Nephron progenitor cell (in vitro differentiated cells): ENCODE measurements around the gene NFKB1.
"Not testable (repeated sequence)": the region's sequence is repeated elsewhere in the genome, so short reads cannot be mapped to it uniquely, and the experiment has no call there.

Experiments
- DNase-seq: peaks from one replicate; pipeline ENCODE4 v3.0.0; 2021
- H3K27ac Mint-ChIP-seq: 2 replicates; pipeline ENCODE4 v1.8.0; 2021; ENCODE audit warnings: mild to moderate bottlenecking, moderate library complexity, mixed read lengths
- H3K27me3 Mint-ChIP-seq: 2 replicates; pipeline ENCODE4 v1.8.0; 2021; ENCODE audit warnings: mild to moderate bottlenecking, low read depth, mixed read lengths; ENCODE audit not compliant: poor library complexity
- H3K36me3 Mint-ChIP-seq: 2 replicates; pipeline ENCODE4 v1.8.0; 2021; ENCODE audit warnings: low read depth, mixed read lengths
- H3K4me1 Mint-ChIP-seq: 2 replicates; pipeline ENCODE4 v1.8.0; 2021; ENCODE audit warnings: mixed read lengths
- H3K4me3 Mint-ChIP-seq: 2 replicates; pipeline ENCODE4 v1.8.0; 2021; ENCODE audit warnings: mild to moderate bottlenecking, moderate library complexity, mixed read lengths
- H3K9me3 Mint-ChIP-seq: 2 replicates; pipeline ENCODE4 v1.8.0; 2021; ENCODE audit warnings: mild to moderate bottlenecking, moderate library complexity, mixed read lengths
- TF ChIP-seq, protein P1 (sequence below): fragments of 200-600 bp; sonication (generic); IDR thresholded peaks from 2 replicates; pipeline ENCODE4 v1.5.0; 2021; ENCODE audit warnings: antibody characterized with exemption

NFKB1 gene

DNA sequence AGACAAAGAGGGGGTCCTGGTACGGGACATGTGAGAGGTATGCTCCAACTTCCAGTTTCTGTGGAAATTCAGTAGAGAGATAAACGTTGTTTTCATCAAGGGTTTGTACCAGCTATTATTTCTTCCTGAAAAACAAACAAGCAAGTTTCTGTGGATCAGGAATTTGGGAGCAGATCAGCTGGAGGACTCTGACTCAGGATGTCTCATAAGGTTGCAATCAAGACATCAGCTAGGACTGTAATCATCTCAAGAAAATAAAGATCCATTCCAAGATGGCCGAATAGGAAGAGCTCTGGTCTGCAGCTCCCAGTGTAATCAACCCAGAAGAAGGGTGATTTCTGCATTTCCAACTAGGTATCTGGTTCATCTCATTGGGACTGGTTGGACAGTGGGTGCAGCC is 23.5 kb upstream of the NFKB1 start:
- TF ChIP-seq, protein P1, sequence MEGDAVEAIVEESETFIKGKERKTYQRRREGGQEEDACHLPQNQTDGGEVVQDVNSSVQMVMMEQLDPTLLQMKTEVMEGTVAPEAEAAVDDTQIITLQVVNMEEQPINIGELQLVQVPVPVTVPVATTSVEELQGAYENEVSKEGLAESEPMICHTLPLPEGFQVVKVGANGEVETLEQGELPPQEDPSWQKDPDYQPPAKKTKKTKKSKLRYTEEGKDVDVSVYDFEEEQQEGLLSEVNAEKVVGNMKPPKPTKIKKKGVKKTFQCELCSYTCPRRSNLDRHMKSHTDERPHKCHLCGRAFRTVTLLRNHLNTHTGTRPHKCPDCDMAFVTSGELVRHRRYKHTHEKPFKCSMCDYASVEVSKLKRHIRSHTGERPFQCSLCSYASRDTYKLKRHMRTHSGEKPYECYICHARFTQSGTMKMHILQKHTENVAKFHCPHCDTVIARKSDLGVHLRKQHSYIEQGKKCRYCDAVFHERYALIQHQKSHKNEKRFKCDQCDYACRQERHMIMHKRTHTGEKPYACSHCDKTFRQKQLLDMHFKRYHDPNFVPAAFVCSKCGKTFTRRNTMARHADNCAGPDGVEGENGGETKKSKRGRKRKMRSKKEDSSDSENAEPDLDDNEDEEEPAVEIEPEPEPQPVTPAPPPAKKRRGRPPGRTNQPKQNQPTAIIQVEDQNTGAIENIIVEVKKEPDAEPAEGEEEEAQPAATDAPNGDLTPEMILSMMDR: no peak
- no peak overlapping the region for H3K27ac Mint-ChIP-seq
- H3K4me3 Mint-ChIP-seq: no peak overlapping the region
- DNase-seq: no peak
- H3K36me3 Mint-ChIP-seq: no peaks in the 10 kb centered on the region
- peaks cover 17% of the 10 kb centered on the region for H3K4me1 Mint-ChIP-seq
- H3K27me3 Mint-ChIP-seq: no peaks in the 10 kb centered on the region
- H3K9me3 Mint-ChIP-seq: peaks cover 64% of the 10 kb centered on the region

DNA sequence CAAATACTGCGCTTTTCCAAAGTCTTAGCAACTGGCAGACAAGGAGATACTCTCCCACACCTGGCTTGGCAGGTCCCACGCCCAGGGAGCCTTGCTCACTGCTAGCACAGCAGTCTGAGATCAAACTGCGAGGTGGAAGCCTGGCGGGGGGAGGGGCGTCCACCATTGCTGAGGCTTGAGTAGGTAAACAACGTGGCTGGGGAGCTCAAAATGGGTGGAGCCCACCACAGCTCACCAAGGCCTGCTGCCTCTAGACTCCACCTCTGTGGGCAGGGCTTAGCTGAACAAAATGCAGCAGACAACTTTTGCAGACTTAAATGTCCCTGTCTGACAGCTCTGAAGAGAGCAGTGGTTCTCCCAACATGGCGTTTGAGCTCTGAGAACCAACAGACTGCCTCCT is 23.0 kb upstream of the NFKB1 start:
- DNase-seq: no peak
- Mint-ChIP-seq H3K4me1 (peaks cover 17% of the 10 kb centered on the region), H3K27me3 (no peaks in the 10 kb centered on the region), H3K36me3 (no peaks in the 10 kb centered on the region), H3K9me3 (peaks cover 65% of the 10 kb centered on the region), H3K4me3 (no peak overlapping the region), H3K27ac (no peak overlapping the region)
- TF ChIP-seq, protein P1: no peak

DNA sequence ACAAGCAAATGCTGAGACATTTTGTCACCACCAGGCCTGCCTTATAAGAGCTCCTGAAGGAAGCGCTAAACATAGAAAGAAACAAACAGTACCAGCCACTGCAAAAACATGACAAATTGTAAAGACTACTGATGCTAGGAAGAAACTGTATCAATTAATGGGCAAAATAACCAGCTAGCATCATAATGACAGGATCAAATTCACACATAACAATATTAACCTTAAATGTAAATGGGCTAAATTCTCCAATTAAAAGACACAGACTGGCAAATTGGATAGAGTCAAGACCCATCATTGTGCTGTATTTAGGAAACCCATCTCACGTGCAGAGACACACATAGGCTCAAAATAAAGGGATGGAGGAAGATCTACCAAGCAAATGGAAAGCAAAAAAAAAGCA is 21.3 kb upstream of the NFKB1 start:
- H3K27ac Mint-ChIP-seq, H3K4me3 Mint-ChIP-seq, H3K36me3 Mint-ChIP-seq, DNase-seq, H3K27me3 Mint-ChIP-seq, H3K4me1 Mint-ChIP-seq: not testable (repeated sequence)
- H3K9me3 Mint-ChIP-seq: peaks cover 80% of the 10 kb centered on the region

DNA sequence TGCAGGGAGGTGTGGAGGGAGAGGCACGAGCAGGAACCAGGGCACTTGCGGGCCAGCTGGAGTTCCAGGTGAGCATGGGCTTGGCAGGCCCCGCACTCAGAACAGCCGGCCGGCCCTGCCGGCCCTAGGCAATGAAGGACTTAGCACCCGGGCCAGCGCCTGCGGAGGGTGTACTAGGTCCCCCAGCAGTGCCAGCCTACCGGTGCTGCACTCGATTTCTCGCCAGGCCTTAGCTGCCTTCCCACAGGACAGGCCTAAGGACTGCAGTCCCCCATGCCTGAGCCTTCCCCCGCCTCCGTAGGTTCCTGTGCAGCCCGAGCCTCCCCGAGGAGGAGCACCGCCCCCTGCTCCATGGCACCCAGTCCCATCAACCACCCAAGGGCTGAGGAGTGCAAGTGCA is 18.0 kb upstream of the NFKB1 start:
- Mint-ChIP-seq H3K27ac (no peak overlapping the region), H3K9me3 (peaks cover 86% of the 10 kb centered on the region), H3K36me3 (no peaks in the 10 kb centered on the region), H3K4me1 (peaks cover 4% of the 10 kb centered on the region), H3K4me3 (no peak overlapping the region), H3K27me3 (peaks cover 8% of the 10 kb centered on the region)
- TF ChIP-seq, protein P1: no peak
- no peak for DNase-seq

DNA sequence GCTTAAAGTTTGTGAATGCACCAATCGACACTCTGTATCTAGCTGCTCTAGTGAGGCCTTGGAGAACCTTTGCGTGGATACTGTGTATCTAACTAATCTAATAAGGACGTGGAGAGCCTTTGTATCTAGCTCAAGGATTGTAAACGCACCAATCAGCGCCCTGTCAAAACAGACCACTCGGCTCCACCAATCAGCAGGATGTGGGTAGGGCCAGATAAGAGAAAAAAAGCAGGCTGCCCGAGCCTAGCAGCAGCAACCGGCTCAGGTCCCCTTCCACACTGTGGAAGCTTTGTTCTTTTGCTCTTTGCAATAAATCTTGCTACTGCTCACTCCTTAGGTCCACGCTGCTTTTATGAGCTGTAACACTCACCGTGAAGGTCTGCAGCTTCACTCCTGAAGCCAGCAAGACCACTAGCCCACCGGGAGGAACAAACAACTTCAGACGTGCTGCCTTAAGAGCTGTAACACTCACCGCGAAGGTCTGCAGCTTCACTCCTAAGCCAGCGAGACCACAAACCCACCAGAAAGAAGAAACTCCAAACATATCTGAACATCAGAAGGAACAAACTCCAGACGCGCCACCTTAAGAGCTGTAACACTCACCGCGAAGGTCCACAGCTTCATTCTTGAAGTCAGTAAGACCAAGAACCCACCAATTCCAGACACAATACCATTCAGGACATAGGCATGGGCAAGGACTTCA is 17.0 kb upstream of the NFKB1 start:
- DNase-seq, H3K4me3 Mint-ChIP-seq, H3K27me3 Mint-ChIP-seq, H3K4me1 Mint-ChIP-seq, H3K36me3 Mint-ChIP-seq: not testable (repeated sequence)
- Mint-ChIP-seq H3K27ac (peak overlapping the region; percentile 57), H3K9me3 (peaks cover 87% of the 10 kb centered on the region)

DNA sequence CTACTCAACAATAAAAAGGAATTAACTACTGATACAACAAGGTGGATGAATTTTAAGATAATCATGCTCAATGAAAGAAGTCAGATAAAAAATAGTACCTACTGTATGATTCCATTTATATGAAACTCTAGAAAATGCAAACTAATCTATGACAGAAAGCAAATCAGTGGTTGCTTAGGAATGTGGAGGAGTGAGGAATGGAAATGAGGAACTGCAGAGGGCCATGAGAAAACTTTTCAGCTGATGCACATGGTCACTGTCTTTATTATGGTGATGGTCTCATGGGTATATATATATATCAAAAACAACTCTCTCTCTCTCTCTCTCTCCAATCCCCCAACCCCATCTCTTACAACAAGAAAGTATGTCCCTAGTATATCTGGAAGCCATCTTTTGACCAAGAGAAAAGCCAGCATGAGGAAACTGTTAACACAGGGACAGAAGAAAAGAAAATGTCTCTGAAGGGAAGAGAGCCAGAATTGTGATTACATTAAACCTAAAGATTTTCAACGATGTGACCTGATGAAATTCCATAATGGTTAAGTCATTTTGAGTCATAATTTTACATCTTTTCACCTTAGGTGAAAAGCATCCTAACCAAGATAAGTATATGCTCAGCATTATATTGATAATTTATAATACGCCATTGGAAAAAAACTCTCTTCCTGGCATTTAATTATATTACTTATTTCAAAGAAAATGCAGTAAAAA is 8.5 kb upstream of the NFKB1 start:
- H3K4me1 Mint-ChIP-seq: peaks cover 9% of the 10 kb centered on the region
- H3K27me3 Mint-ChIP-seq: peaks cover 4% of the 10 kb centered on the region
- DNase-seq: no peak
- no peak overlapping the region for H3K4me3 Mint-ChIP-seq
- H3K27ac Mint-ChIP-seq: no peak overlapping the region
- peaks cover 10% of the 10 kb centered on the region for H3K9me3 Mint-ChIP-seq
- no peaks in the 10 kb centered on the region for H3K36me3 Mint-ChIP-seq
- TF ChIP-seq, protein P1: no peak

- H3K27me3 Mint-ChIP-seq: peaks cover 5% of the 10 kb centered on the region
- TF ChIP-seq, protein P1: no peak
- no peaks in the 10 kb centered on the region for H3K36me3 Mint-ChIP-seq
- H3K9me3 Mint-ChIP-seq: peaks cover 5% of the 10 kb centered on the region
- no peak for DNase-seq
- H3K4me1 Mint-ChIP-seq: peaks cover 9% of the 10 kb centered on the region
- no peak overlapping the region for H3K4me3 Mint-ChIP-seq
- no peak overlapping the region for H3K27ac Mint-ChIP-seq
These were observed 7.9 kb upstream of the NFKB1 start for GRCh38 chr4:102493257-102493656.
